HG02885 (cell line): ENCODE measurements around the gene TMEM156.
"Not testable (repeated sequence)": the region's sequence is repeated elsewhere in the genome, so short reads cannot be mapped to it uniquely, and the experiment has no call there.

Source experiments
- ATAC-seq: cut with Tn5 transposase; IDR thresholded peaks from one replicate; pipeline ENCODE4 v1.9.1; 2021; ENCODE audit warnings: mild to moderate bottlenecking; ENCODE audit not compliant: unreplicated experiment, poor library complexity

TMEM156 gene

DNA sequence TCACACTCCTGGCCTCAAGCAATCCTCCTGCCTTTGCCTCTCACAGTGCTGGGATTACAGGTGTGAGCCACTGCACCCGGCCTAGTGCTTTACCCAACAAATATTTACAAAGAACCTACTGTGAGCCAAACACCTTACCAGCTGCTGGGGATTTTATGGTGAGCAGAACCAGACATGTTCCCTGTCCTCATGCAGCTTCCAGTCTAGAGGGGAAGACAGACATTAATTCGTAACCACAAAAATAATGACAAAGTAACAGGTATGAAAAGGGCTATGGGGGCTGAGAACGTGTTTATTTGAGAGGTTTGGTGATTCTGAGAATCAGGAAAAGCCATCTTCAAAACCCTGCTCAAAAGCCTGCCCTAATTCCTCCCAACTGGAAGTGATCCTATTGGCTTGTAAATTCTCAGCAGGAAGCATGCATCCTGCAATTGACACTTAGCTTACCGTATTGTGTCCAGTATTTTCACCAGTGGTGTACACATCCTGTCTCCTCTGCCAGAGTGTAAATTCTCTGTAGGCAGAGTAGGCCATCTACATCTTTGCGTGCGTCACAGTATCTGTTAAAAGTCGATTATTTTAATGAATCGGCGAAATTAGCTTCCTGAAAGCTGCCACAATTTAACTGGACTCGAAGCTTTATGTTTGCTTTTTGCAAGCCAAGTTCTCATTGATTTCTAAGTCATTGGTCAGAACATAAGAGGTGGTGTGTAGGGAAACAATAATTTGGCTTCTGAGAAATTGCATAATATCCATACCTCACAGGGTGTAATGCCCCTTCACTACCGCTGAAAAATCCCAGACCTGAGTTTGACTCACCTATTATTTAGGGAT is 67.0 kb downstream of the TMEM156 start:
- ATAC-seq: no peak

DNA sequence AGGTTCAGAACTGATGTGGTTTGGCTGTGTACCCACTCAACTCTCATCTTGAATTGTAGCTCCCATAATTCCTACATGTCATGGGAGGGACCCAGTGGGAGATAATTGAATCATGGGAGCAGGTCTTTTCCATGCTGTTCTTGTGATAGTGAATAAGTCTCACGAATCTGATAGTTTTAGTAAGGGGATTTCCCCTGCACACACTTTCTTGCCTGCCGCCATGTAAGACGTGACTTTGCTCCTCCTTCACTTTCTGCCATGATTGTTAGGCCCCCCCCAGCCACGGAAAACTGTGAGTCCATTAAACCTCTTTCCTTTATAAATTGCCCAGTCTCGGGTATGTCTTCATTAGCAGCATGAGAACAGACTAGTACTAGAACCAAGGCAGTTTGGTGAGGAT is 73.0 kb downstream of the TMEM156 start:
- ATAC-seq: not testable (repeated sequence)

DNA sequence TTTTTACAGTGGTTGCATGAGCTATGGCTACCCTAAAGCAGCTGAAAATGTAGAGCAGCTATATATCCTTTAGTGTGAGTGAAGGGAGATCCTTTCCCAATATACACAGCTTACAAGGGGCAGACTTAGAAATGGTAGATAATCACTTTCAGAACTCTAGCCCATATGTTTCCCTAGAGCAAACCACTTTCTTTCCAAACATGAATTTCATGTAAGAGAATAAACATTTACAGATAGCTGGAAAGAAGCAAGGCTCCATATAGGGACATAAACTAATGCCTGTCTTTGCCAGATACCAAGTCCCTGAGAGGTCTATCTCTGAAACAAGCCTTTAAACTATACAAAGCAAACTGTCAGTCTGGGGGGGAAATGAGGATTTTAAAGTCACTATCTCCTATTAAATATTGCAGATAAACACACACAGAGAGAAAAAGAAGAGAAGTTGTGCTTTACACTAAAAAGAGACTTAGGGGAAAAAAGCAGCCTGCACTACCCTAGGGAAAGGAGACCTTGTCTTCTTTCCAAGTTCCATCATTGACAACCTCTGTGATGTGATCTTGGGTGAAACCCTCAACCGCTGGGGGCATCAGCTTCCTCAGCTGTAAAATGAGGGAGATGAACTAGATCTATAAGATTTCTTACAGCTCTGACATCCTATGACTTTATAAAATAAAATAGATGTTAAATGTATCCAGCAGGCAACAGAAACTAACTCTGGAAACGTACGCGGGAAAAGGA is 73.6 kb downstream of the TMEM156 start:
- no peak for ATAC-seq

DNA sequence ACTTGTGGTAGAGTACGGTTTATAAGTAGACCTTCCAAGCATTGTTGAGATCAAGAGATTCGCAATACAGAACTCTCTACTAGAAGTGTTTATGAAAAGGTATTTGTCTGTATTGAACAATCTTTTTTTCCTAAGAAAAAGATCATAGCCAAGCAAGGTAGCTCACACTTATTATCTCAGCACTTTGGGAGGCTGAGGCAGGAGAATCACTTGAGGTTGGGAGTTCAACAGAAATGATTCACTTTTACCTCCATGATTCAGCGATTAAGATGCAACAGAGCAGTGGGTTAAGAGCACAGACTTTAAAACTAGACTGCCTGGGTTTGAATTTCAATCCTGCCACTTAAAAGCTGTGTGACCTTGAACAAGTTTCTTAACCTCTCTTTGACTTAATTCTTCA is 74.3 kb downstream of the TMEM156 start:
- no peak for ATAC-seq

DNA sequence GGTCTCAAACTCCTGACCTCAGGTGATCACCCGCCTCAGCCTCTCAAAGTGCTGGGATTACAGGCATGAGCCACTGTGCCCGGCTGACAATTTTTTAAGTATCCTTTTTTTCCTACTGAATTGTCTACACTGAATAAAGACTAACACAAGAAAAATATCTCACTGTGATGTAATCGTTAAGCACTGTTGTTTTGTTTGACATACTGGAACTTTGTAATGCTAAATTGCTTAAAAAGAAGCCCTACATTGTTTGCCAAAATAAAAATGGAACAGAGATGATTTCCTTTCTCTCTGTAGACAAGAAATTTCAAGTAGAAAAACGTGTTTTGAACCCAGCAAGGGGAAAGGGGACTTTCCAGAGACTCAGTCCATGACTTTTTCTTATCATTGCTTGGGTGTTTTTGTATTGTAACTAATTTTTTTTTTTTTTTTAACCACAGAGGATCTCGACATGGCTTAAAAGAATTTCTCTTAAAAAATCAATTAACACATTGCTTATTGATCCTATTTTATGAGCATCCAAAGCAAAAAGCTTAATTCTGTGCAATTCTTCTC is 74.9 kb downstream of the TMEM156 start:
- no peak for ATAC-seq

DNA sequence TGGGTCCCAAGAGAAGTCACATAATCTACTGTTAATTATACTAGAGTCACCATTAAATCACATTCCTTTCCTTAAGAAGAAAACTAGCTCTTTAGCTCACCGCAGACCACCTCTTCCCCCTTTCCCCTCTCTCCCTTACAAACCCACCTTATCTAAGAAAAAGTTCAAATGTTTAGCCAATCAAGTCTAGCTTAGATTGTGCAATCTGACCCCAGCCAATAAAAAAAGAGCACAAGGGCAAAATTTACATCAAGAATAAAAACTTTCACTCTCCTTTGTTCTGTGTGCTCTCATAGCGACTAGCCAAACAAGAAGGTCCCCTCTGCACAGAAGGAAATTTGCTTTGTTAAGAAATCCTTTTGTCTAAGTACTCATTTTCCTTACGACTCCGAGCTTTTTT is 76.3 kb downstream of the TMEM156 start:
- no peak for ATAC-seq

DNA sequence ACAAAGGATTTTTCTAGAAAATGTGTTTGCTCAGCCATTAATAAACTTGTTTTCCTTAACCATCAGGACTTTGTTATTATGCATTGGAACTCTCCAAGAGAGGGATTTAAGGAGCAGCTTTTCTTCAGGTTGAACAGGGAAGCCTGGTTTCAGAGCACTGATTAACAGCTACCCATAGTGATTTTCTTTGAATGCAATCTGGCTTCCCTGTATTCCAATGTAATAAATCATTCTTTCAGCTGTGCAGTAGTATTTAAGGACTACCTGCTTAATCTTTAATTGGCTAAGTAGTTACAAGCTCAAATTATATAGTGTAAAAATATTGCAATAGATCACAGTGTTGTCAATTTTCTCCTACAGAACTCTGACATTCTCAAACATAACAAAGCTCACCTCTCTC is 77.5 kb downstream of the TMEM156 start:
- no peak for ATAC-seq

DNA sequence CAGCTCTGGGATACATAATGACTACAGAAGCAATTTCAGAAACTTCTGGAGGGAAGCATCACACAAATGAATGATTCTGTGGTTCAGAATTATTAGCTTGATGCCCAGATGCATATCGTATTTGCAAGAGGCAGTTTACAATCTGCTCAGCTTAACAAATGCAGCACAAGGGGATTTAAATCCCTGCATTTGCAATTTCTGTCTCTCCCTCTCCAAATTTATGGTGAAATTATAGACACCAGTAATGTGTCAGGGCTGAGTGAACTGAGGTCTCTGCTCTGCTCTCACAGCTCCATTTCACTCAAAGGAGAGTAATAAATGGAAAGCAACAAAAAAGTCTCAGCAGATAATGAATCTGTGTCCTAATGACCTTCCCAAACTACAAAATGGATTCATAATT is 80.2 kb downstream of the TMEM156 start:
- ATAC-seq: no peak

DNA sequence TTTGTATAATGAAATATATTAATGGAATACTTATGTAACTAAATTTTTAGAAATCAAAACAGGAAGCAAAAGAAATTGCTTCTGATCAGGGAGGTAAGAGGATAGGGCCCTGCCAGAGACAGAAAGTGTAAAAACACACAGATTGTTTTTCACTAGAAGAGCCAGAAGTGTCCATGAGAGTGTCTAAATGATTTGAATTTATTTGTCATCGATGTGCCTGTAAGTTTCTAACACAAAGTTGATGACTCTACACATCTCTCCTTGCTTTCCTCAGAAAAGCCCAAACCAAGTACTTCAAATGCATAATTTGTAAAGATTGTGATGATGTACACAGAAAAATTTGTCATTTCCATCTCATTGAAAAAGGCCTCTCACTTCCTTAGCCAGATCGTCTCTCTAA is 80.6 kb downstream of the TMEM156 start:
- ATAC-seq: no peak

DNA sequence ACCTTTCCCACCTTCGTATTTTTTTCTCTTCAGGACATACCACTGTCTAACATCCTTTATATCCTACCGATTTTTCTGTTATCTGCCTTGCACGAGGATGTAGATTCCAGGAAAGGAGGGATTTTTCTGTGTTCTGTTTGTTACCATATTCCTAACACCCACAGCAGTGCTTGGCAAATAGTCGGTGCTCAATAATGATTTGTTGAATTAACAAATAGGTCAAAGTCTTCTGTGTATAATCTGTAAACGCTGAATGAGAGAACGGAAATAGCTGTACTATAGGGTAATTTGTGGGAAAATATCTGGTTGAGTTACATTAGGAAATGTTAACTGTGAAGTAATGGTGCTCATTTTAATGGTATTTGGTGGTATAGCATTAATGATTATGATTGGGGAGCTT is 81.5 kb downstream of the TMEM156 start:
- no peak for ATAC-seq

DNA sequence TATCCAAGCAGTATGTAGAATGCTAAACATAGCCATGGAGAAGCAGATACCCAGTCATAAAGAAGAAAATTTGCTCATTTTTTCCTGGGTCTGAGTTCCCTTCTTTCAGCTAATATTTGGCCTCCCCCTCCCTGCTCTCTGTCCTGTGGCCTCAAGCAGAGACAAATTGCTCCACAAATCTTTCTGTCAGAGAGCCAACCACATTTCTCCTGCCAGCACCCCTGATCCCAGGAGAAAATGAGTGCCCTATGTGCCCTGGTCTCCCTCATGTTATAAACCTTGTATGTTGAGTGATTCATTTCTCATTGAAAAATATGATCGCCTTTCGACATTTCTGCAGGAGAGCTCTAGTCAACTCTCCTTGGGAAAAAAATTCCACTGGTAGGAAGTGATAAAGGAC is 82.0 kb downstream of the TMEM156 start:
- no peak for ATAC-seq

DNA sequence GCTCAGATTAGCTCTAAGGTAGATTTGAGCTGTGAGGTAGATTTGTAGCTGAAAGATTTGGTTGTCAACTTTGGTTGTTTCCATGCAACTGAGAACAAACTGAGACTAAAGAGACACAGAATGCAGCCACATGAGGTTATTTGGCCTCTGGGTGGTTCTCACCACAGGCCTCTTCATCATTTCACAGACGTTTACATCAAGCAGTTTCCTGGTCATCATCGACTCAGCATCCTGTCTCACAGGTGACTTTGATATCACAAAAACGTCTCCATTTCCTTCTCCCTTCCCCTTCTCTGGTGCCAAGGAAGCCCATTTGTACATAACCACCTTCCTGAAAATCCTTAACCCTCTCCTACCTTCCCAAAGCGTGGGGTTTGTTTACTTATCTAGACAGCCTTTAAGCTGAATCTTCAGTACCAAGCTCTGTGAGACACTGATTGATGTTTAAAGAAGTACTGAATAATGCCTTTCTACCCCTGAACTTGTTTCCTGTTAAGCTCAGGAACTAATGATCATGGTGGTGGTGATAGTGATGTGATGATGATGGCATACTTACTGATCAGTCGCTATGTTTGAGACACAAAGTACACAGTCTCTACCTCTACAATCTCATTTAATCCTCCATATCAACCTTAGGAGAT is 82.7 kb downstream of the TMEM156 start:
- ATAC-seq: no peak

DNA sequence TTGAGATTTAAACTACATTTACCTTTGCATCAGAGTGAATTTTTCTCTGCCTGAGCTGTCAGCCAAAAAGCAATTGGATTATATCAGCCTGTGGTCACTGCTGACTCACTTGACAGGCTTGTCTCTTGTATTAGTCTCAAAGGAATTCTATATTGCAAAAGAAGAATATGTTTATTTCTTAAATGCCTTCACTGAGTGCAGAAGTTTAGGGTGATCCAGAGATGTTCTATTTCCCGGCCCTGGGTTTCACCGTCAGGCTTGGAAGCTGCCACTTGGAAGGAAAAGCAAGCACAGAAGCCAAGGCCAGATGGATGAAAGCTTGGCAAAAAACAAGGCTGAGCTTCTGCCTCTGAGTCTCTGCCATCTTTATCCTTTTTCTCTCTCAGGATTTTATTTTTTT is 83.7 kb downstream of the TMEM156 start:
- ATAC-seq: no peak

DNA sequence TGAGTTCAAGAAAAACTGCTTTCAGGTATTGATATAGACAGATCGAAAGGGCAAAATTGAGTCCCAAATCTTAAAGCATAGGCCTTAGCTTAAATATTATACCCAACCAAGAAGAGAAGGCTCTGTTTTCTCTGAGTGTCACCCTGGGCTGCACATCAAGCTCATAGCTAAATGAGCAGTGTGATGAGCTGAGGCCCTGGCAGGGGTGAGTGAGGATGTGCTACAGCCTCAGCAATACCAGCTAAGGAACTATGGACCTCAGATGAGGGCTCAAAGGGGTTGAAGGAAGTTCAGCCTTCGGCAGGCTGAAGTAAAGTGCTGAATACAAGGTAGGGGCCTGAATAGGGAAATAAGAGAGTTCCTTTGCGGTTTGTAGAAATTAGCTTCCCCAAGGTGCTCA is 85.3 kb downstream of the TMEM156 start:
- no peak for ATAC-seq

DNA sequence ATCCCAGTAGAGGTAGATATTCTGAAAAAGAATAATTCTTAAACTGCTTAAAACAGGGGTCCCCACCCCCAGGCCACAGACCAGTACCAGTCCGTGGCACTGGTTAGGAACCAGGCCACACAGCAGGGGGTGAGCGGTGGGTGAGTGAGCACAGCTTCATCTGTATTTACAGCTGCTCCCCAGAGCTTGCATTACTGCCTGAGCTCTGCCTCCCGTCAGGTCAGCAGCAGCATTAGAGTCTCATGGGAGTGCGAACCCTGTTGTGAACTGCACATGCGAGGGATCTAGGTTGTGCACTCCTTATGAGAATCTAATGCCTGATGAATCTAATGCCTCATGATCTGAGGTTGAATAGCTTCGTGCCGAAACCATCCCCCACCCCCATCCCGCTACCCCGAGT is 87.8 kb downstream of the TMEM156 start:
- ATAC-seq: no peak

DNA sequence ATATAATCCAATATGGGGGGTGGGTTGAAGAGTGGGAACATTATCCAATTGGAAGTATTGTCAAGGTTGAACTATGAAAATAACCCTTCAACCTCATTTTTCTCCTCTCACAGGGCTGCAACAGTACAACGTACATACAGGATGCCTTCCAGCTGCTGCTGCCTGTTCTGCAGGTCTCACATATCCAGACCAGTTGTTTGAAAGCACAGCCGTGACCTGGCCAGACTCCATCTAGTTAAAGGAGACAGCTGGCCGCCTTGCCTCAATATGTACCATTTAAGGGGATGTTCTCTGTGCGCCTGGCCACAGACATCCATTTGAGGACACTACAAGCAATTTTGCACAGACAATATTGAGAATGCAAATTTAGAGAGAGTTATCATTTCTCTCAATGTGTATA is 88.9 kb downstream of the TMEM156 start:
- no peak for ATAC-seq

DNA sequence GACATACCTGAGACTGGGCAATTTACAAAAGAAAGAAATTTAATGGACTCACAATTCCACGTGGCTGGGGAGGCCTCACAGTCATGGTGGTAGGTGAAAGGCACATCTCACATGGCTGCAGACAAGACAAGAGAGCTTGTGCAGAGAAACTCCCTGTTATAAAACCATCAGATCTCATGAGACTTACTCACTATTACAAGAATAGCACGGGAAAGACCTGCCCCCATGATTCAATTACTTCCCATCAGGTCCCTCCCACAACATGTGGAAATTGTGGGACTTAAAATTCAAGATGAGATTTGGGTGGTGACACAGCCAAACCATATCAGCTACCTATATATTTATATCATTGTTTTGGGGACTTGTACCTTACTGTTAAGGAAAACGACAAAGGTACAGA is 90.3 kb downstream of the TMEM156 start:
- not testable (repeated sequence) for ATAC-seq

DNA sequence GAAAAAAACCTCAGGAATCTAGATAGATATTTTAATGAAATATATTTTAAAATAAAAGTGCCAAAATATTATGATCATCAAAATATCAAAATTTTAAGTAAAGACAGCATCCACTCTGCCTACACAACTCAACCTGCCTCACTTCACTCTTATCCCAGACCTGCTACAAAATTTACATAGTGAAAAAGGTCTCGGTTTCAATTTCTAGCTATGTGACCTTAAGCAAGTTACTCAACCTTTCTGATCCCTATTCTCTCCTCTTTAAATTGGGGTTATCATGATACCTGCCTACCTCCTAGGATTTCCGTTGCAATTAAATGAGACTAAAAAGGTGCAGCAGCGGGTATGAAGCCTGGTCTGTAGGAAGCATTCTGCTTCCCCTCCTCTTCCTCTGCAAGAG is 91.7 kb downstream of the TMEM156 start:
- no peak for ATAC-seq

DNA sequence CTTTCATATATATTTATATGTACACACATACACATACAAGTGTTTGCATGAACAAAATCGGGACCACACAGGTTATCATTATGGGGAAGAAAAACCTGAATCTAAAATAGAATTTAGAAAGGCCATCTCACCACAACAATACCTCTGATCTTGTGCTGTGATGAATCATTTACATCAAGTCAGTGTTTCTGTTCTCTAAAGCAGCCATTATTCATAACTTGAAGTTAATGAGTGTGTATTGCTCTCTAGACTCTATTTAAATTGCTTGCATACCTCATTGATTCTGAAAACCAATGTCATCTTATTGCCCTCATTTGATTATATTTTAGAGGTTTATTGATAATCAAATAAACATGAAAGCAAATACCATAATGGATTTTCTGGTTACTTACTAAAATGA is 93.0 kb downstream of the TMEM156 start:
- peak; percentile 85 for ATAC-seq

DNA sequence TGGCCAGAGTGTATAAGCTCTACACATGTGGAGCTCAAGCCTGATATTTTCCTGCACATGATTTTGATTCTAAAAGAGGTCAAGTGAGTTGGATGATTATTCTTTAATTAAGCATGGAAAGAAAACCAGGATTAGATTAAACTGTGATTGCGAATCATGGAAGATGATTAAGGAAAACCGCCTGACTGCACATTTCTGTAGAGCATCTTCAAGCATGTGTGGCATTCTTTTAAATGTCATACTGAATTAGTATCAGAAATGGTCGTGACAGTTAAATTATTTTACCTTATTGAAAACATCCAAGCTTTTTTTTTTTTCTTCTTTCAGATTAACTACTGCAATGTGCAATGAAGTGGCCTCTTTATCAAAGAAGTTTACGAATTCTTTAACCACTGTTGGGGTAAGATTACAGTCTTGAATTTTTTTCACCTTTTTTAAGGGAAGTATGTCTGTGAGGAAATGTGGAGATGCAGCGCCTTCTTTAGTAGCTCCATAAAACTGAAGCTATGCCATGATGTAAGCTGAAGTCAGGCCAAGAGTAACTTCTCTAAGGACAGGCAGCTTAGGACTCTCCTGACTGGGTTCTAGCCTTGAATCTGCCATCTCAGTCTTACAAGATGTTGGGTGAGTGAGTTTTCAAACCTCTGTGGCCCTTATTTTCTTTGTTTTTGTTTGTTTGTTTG is 96.7 kb downstream of the TMEM156 start:
- ATAC-seq: no peak

DNA sequence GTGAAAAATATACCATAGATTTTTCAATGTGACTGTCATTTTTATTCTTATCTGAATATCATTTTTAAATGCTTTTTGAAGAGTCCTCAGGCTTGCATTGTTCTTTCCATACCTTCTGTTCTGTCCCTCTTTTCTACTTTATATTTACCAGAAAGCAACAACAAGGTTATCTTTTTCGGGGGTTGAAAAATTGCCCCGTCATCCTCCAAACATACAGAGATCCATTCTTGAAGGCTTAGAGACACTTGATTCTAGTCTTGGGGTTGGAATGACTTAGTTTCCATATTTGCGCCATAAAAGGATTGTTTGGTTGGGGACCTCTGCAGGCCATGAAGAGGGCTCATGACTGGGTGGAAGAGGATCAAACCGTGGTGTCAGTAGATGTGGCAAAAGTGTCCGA is 101.1 kb downstream of the TMEM156 start:
- ATAC-seq: no peak
